ENCODE data around the gene OR2T29. TPM values are rescaled to one million over a fixed set of nuclear protein-coding genes. Genes with fewer than 3 reads are reported as not detected.
"Not testable (repeated sequence)": the region's sequence is repeated elsewhere in the genome, so short reads cannot be mapped to it uniquely, and the experiment has no call there.

Gene OR2T29
- total and polyA plus RNA-seq, 10 of the 15 experiments (the other 5 are each of a cell fraction or from before 2014, with no cell fraction given): 0.22 to 10.2 (median 1.4) TPM

- H3K4me3 ChIP-seq; BruUV-seq (replicated peaks); H3K79me2 ChIP-seq (ENCODE audit: control insufficient read depth, insufficient read depth, low read length); FAIRE-seq; H3K27me3 ChIP-seq (replicated peaks in 1 of 2; ENCODE audit: control insufficient read depth in 2 of 2, insufficient read depth in 2 of 2, low read length in 1 of 2); POLR2A ChIA-PET; H3K9ac ChIP-seq (ENCODE audit: control insufficient read depth, insufficient read depth, low read length); H3K27ac ChIP-seq (ENCODE audit: control insufficient read depth, insufficient read depth); H3K4me2 ChIP-seq (ENCODE audit: control insufficient read depth, insufficient read depth); H3K9me3 ChIP-seq (replicated peaks; ENCODE audit: control insufficient read depth, insufficient read depth, low read length); H2AFZ ChIP-seq (ENCODE audit: control insufficient read depth, low read depth, low read length); SMC1A ChIA-PET (ENCODE audit: uncharacterized antibody, unreplicated experiment); CTCF ChIA-PET; RAD21 ChIA-PET (ENCODE audit: unreplicated experiment); H4K20me1 ChIP-seq (ENCODE audit: control insufficient read depth, insufficient read depth); H3K4me1 ChIP-seq (ENCODE audit: control insufficient read depth, insufficient read depth, low read length); intact Hi-C loops (cut with micrococcal nuclease; ENCODE audit: unreplicated experiment); H3K36me3 ChIP-seq (ENCODE audit: control insufficient read depth in 2 of 2, insufficient read depth in 2 of 2, low read length in 1 of 2); in situ Hi-C loops (cut with MboI): not testable (repeated sequence)
- ATAC-seq: peak; percentile 79
- no CpG with 5 or more reads among the region's 11 CpGs for WGBS (ENCODE audit: insufficient coverage, insufficient replicate concordance, low lambda C conversion rate, missing lambda C conversion rate)
- peak; percentile 1 for DNase-seq (ENCODE audit: low read depth, low spot score)
Measured at GRCh38 chr1:248565530-248566373, 3.2 kb upstream of the OR2T29 start.

DNA sequence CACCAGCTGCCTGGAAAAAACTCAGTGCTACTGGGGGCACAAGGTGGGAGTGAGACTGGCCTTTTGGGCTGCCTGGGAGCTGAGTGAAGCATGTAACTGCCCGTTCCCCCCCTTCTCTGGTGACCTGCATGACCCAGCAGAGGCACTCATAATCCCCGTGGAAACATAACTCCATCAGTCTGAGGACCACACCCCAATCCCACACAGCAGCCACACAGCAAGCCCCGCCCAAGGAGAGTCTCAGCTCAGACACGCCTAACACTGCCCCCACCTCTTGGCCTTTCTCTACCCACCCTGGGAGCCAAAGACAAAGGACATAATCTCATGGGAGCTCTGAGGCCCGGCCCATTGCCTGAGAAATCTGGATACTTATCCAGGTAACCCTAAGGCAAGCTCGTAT lies 11.5 kb downstream of the OR2T29 start:
- POLR2A ChIA-PET; CTCF ChIA-PET; H3K27me3 ChIP-seq (replicated peaks in 1 of 2; ENCODE audit: control insufficient read depth in 2 of 2, insufficient read depth in 2 of 2, low read length in 1 of 2); SMC1A ChIA-PET (ENCODE audit: uncharacterized antibody, unreplicated experiment); in situ Hi-C loops (cut with MboI); H3K9ac ChIP-seq (ENCODE audit: control insufficient read depth, insufficient read depth, low read length); H3K4me1 ChIP-seq (ENCODE audit: control insufficient read depth, insufficient read depth, low read length); H3K36me3 ChIP-seq (ENCODE audit: control insufficient read depth in 2 of 2, insufficient read depth in 2 of 2, low read length in 1 of 2); RAD21 ChIA-PET (ENCODE audit: unreplicated experiment); H3K79me2 ChIP-seq (ENCODE audit: control insufficient read depth, insufficient read depth, low read length); H3K4me2 ChIP-seq (ENCODE audit: control insufficient read depth, insufficient read depth); DNase-seq (ENCODE audit: low read depth, low spot score); H3K4me3 ChIP-seq; H2AFZ ChIP-seq (ENCODE audit: control insufficient read depth, low read depth, low read length); H3K9me3 ChIP-seq (replicated peaks; ENCODE audit: control insufficient read depth, insufficient read depth, low read length); H4K20me1 ChIP-seq (ENCODE audit: control insufficient read depth, insufficient read depth); H3K27ac ChIP-seq (ENCODE audit: control insufficient read depth, insufficient read depth); BruUV-seq (replicated peaks); intact Hi-C loops (cut with micrococcal nuclease; ENCODE audit: unreplicated experiment); FAIRE-seq: not testable (repeated sequence)
- WGBS (ENCODE audit: insufficient coverage, insufficient replicate concordance, low lambda C conversion rate, missing lambda C conversion rate): no CpG with 5 or more reads among the region's 6 CpGs
- ATAC-seq: peak; percentile 18

DNA sequence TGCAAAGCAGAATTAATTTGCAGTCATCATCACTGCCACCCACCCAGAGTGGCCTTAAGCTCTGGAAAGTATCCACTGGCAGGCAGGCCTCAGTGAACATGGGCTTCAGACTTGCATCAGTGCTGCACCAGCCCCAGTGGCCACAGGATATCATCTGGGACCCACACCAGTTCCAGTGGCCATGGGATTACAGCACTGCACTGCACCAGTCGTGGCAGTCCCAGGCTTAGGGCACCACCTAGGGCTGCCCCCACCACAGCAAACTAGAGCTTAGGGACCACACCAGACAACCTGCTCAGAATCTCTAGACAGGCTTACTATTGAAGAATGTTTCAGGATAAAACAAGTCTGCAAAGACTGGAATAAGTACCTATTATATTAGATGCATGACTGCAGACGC lies 15.2 kb downstream of the OR2T29 start:
- H3K27ac ChIP-seq (ENCODE audit: control insufficient read depth, insufficient read depth); H3K9me3 ChIP-seq (replicated peaks; ENCODE audit: control insufficient read depth, insufficient read depth, low read length); H3K4me1 ChIP-seq (ENCODE audit: control insufficient read depth, insufficient read depth, low read length); RAD21 ChIA-PET (ENCODE audit: unreplicated experiment); H3K79me2 ChIP-seq (ENCODE audit: control insufficient read depth, insufficient read depth, low read length); POLR2A ChIA-PET; H3K9ac ChIP-seq (ENCODE audit: control insufficient read depth, insufficient read depth, low read length); H4K20me1 ChIP-seq (ENCODE audit: control insufficient read depth, insufficient read depth); CTCF ChIA-PET; H3K27me3 ChIP-seq (replicated peaks in 1 of 2; ENCODE audit: control insufficient read depth in 2 of 2, insufficient read depth in 2 of 2, low read length in 1 of 2); H3K4me2 ChIP-seq (ENCODE audit: control insufficient read depth, insufficient read depth); H3K36me3 ChIP-seq (ENCODE audit: control insufficient read depth in 2 of 2, insufficient read depth in 2 of 2, low read length in 1 of 2); DNase-seq (ENCODE audit: low read depth, low spot score); H3K4me3 ChIP-seq; H2AFZ ChIP-seq (ENCODE audit: control insufficient read depth, low read depth, low read length); SMC1A ChIA-PET (ENCODE audit: uncharacterized antibody, unreplicated experiment); in situ Hi-C loops (cut with MboI); FAIRE-seq; intact Hi-C loops (cut with micrococcal nuclease; ENCODE audit: unreplicated experiment): not testable (repeated sequence)
- peak; percentile 64 for ATAC-seq
- TSS peak; percentile 33 for BruUV-seq (replicated peaks)
- no CpG with 5 or more reads among the region's 2 CpGs for WGBS (ENCODE audit: insufficient coverage, insufficient replicate concordance, low lambda C conversion rate, missing lambda C conversion rate)

DNA sequence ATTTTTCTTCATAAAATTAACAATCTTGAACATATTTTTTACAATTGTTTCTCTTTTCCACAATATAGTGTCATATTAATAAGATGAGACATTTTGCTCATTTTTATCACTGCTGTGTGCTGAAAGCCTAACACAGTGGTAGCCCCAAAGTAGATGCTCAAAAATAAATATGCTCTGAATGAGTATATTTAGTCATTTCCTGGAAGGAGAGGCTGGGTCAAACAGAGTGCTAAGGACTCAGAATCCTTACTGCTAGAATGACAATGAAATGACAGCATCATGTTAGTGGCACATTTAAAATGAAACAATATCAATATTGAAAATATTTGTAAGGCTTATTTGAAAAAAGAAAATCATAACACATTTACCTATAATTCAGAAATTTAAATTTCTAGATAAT lies 25.1 kb downstream of the OR2T29 start:
- H3K27ac ChIP-seq (ENCODE audit: control insufficient read depth, insufficient read depth); H2AFZ ChIP-seq (ENCODE audit: control insufficient read depth, low read depth, low read length); POLR2A ChIA-PET; H3K27me3 ChIP-seq (replicated peaks in 1 of 2; ENCODE audit: control insufficient read depth in 2 of 2, insufficient read depth in 2 of 2, low read length in 1 of 2); H3K36me3 ChIP-seq (ENCODE audit: control insufficient read depth in 2 of 2, insufficient read depth in 2 of 2, low read length in 1 of 2); H3K79me2 ChIP-seq (ENCODE audit: control insufficient read depth, insufficient read depth, low read length); DNase-seq (ENCODE audit: low read depth, low spot score); CTCF ChIA-PET; FAIRE-seq; H3K4me3 ChIP-seq; in situ Hi-C loops (cut with MboI); H3K9ac ChIP-seq (ENCODE audit: control insufficient read depth, insufficient read depth, low read length); H3K4me2 ChIP-seq (ENCODE audit: control insufficient read depth, insufficient read depth); SMC1A ChIA-PET (ENCODE audit: uncharacterized antibody, unreplicated experiment); H4K20me1 ChIP-seq (ENCODE audit: control insufficient read depth, insufficient read depth); H3K9me3 ChIP-seq (replicated peaks; ENCODE audit: control insufficient read depth, insufficient read depth, low read length); BruUV-seq (replicated peaks); intact Hi-C loops (cut with micrococcal nuclease; ENCODE audit: unreplicated experiment); H3K4me1 ChIP-seq (ENCODE audit: control insufficient read depth, insufficient read depth, low read length); RAD21 ChIA-PET (ENCODE audit: unreplicated experiment): not testable (repeated sequence)
- peak; percentile 78 for ATAC-seq
